ENCODE data around the gene CBX5.

DNA sequence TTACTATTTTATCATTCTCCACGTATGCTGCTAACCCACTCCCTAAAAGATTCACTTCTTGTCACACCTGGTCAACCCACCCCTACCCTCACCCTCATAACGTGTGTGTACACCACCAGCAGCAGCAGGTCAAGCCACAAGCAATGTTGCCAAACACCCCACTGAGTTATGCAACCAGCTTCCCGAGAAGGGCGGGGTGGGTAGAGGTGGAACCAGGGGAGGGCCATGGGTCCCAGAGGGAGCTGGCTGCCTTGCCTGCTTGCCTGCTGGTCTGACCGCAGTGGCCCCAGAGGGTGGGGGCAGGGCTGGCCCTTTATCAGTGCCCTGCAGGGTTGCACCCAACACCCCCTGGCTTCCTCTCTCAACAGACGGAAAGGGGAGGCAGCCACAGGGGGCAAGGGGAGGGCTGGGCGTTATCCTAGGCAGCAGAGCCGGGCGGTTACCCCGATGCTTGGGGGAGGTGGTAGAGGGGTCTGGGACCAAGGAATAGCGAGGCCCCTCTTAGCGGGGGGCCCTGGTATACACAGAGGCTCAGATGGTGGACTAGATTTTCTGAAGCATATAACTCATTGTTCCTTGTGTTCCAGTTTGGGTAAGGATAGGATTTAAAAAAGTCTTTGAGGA, 24.4 kb upstream of the CBX5 start:
- TF ChIP-seq, protein P1, sequence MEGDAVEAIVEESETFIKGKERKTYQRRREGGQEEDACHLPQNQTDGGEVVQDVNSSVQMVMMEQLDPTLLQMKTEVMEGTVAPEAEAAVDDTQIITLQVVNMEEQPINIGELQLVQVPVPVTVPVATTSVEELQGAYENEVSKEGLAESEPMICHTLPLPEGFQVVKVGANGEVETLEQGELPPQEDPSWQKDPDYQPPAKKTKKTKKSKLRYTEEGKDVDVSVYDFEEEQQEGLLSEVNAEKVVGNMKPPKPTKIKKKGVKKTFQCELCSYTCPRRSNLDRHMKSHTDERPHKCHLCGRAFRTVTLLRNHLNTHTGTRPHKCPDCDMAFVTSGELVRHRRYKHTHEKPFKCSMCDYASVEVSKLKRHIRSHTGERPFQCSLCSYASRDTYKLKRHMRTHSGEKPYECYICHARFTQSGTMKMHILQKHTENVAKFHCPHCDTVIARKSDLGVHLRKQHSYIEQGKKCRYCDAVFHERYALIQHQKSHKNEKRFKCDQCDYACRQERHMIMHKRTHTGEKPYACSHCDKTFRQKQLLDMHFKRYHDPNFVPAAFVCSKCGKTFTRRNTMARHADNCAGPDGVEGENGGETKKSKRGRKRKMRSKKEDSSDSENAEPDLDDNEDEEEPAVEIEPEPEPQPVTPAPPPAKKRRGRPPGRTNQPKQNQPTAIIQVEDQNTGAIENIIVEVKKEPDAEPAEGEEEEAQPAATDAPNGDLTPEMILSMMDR (IDR thresholded peaks at IDR 0.05): no peak
- TF ChIP-seq POLR2A (IDR thresholded peaks at IDR 0.05): no peak

Measured in lower leg skin (tissue), 3 donors.